GM12872 (cell line): ENCODE results near the gene CPSF4.

Experiments used
- CTCF ChIP-seq: IDR thresholded peaks from 3 replicates; pipeline ENCODE4 v1.5.1; 2011; ENCODE audit warnings: low read depth, mild to moderate bottlenecking, low read length, moderate library complexity; ENCODE audit not compliant: insufficient read depth

Gene CPSF4

GRCh38 chr7:99409806-99410205, 28.9 kb upstream of the CPSF4 start:
- no peak for TF ChIP-seq CTCF

GRCh38 chr7:99410635-99411034, 28.1 kb upstream of the CPSF4 start:
- TF ChIP-seq CTCF = no peak

- TF ChIP-seq CTCF = peak; percentile 67
These were observed 23.1 kb upstream of the CPSF4 start for GRCh38 chr7:99415513-99416127.

- TF ChIP-seq CTCF = no peak
These were observed 20.5 kb upstream of the CPSF4 start for GRCh38 chr7:99418260-99418659.

GRCh38 chr7:99419323-99420021, 19.3 kb upstream of the CPSF4 start:
- TF ChIP-seq CTCF = no peak

- no peak for TF ChIP-seq CTCF
These were observed 18.5 kb upstream of the CPSF4 start for GRCh38 chr7:99420213-99420612.

- TF ChIP-seq CTCF = no peak
These were observed 17.8 kb upstream of the CPSF4 start for GRCh38 chr7:99420986-99421385.
